Measurements from ENCODE around the gene PIK3CA.

PIK3CA gene

GRCh38 chr3:179179979-179180759, 32.0 kb downstream of the PIK3CA start:
- Histone ChIP-seq H3K4me3 (ENCODE audit: low read depth, low read length) (no peak overlapping the region), H3K9me3 (ENCODE audit: control insufficient read depth, insufficient read depth, low read depth, low read length) (no peaks in the 10 kb centered on the region), H3K4me1 (ENCODE audit: control insufficient read depth, insufficient read depth, low read length) (peaks cover 42% of the 10 kb centered on the region), H3K27ac (ENCODE audit: low read depth, low read length) (no peak overlapping the region), H3K9ac (ENCODE audit: low read length) (no peak overlapping the region), H3K36me3 (ENCODE audit: control insufficient read depth, insufficient read depth, low read length) (no peaks in the 10 kb centered on the region), H3K27me3 (ENCODE audit: control insufficient read depth, insufficient read depth, low read length) (no peaks in the 10 kb centered on the region)

GRCh38 chr3:179181021-179181472, 32.9 kb downstream of the PIK3CA start:
- Histone ChIP-seq H3K36me3 (ENCODE audit: control insufficient read depth, insufficient read depth, low read length) (no peaks in the 10 kb centered on the region), H3K4me3 (ENCODE audit: low read depth, low read length) (no peak overlapping the region), H3K27me3 (ENCODE audit: control insufficient read depth, insufficient read depth, low read length) (no peaks in the 10 kb centered on the region), H3K27ac (ENCODE audit: low read depth, low read length) (no peak overlapping the region), H3K9me3 (ENCODE audit: control insufficient read depth, insufficient read depth, low read depth, low read length) (no peaks in the 10 kb centered on the region), H3K4me1 (ENCODE audit: control insufficient read depth, insufficient read depth, low read length) (peaks cover 34% of the 10 kb centered on the region), H3K9ac (ENCODE audit: low read length) (no peak overlapping the region)

GRCh38 chr3:179181993-179182551, 33.9 kb downstream of the PIK3CA start:
- peak overlapping the region; percentile 4; the same call in 1 of the 2 replicates for H3K27ac ChIP-seq (ENCODE audit: low read depth, low read length)
- H3K9ac ChIP-seq (ENCODE audit: low read length): no peak overlapping the region
- H3K9me3 ChIP-seq (ENCODE audit: control insufficient read depth, insufficient read depth, low read depth, low read length): no peaks in the 10 kb centered on the region
- peaks cover 31% of the 10 kb centered on the region for H3K4me1 ChIP-seq (ENCODE audit: control insufficient read depth, insufficient read depth, low read length)
- no peaks in the 10 kb centered on the region for H3K36me3 ChIP-seq (ENCODE audit: control insufficient read depth, insufficient read depth, low read length)
- H3K27me3 ChIP-seq (ENCODE audit: control insufficient read depth, insufficient read depth, low read length): no peaks in the 10 kb centered on the region
- no peak overlapping the region for H3K4me3 ChIP-seq (ENCODE audit: low read depth, low read length)

- Histone ChIP-seq H3K27me3 (ENCODE audit: control insufficient read depth, insufficient read depth, low read length) (no peaks in the 10 kb centered on the region), H3K4me3 (ENCODE audit: low read depth, low read length) (no peak overlapping the region), H3K9me3 (ENCODE audit: control insufficient read depth, insufficient read depth, low read depth, low read length) (no peaks in the 10 kb centered on the region), H3K9ac (ENCODE audit: low read length) (no peak overlapping the region), H3K4me1 (ENCODE audit: control insufficient read depth, insufficient read depth, low read length) (peaks cover 31% of the 10 kb centered on the region), H3K27ac (ENCODE audit: low read depth, low read length) (no peak overlapping the region), H3K36me3 (ENCODE audit: control insufficient read depth, insufficient read depth, low read length) (no peaks in the 10 kb centered on the region)
These were observed 34.7 kb downstream of the PIK3CA start for GRCh38 chr3:179182902-179183301.

GRCh38 chr3:179184826-179185225, 36.7 kb downstream of the PIK3CA start:
- no peak overlapping the region for H3K4me3 ChIP-seq (ENCODE audit: low read depth, low read length)
- H3K27me3 ChIP-seq (ENCODE audit: control insufficient read depth, insufficient read depth, low read length): no peaks in the 10 kb centered on the region
- H3K4me1 ChIP-seq (ENCODE audit: control insufficient read depth, insufficient read depth, low read length): peaks cover 26% of the 10 kb centered on the region
- no peak overlapping the region for H3K9ac ChIP-seq (ENCODE audit: low read length)
- H3K27ac ChIP-seq (ENCODE audit: low read depth, low read length): no peak overlapping the region
- no peaks in the 10 kb centered on the region for H3K9me3 ChIP-seq (ENCODE audit: control insufficient read depth, insufficient read depth, low read depth, low read length)
- no peaks in the 10 kb centered on the region for H3K36me3 ChIP-seq (ENCODE audit: control insufficient read depth, insufficient read depth, low read length)

- H3K27me3 ChIP-seq (ENCODE audit: control insufficient read depth, insufficient read depth, low read length): no peaks in the 10 kb centered on the region
- peaks cover 25% of the 10 kb centered on the region for H3K4me1 ChIP-seq (ENCODE audit: control insufficient read depth, insufficient read depth, low read length)
These were observed 38.3 kb downstream of the PIK3CA start for GRCh38 chr3:179186426-179186825.

GRCh38 chr3:179189759-179190158, 41.6 kb downstream of the PIK3CA start:
- Histone ChIP-seq H3K27me3 (ENCODE audit: control insufficient read depth, insufficient read depth, low read length) (no peaks in the 10 kb centered on the region), H3K9me3 (ENCODE audit: control insufficient read depth, insufficient read depth, low read depth, low read length) (no peaks in the 10 kb centered on the region), H3K9ac (ENCODE audit: low read length) (no peak overlapping the region), H3K27ac (ENCODE audit: low read depth, low read length) (peak overlapping the region; percentile 60; the same call in 1 of the 2 replicates), H3K4me3 (ENCODE audit: low read depth, low read length) (no peak overlapping the region), H3K36me3 (ENCODE audit: control insufficient read depth, insufficient read depth, low read length) (no peaks in the 10 kb centered on the region), H3K4me1 (ENCODE audit: control insufficient read depth, insufficient read depth, low read length) (peaks cover 22% of the 10 kb centered on the region)

More at GRCh38 chr3:179186426-179186825, 38.3 kb downstream of the PIK3CA start:
- H3K4me3 ChIP-seq (ENCODE audit: low read depth, low read length): no peak overlapping the region
- H3K9me3 ChIP-seq (ENCODE audit: control insufficient read depth, insufficient read depth, low read depth, low read length): no peaks in the 10 kb centered on the region
- H3K27ac ChIP-seq (ENCODE audit: low read depth, low read length): no peak overlapping the region
- H3K9ac ChIP-seq (ENCODE audit: low read length): no peak overlapping the region
- H3K36me3 ChIP-seq (ENCODE audit: control insufficient read depth, insufficient read depth, low read length): no peaks in the 10 kb centered on the region

GRCh38 chr3:179190581-179190980, 42.4 kb downstream of the PIK3CA start:
- Histone ChIP-seq H3K4me3 (ENCODE audit: low read depth, low read length) (no peak overlapping the region), H3K27ac (ENCODE audit: low read depth, low read length) (peak overlapping the region; percentile 60; the same call in 1 of the 2 replicates), H3K36me3 (ENCODE audit: control insufficient read depth, insufficient read depth, low read length) (no peaks in the 10 kb centered on the region), H3K27me3 (ENCODE audit: control insufficient read depth, insufficient read depth, low read length) (no peaks in the 10 kb centered on the region), H3K9me3 (ENCODE audit: control insufficient read depth, insufficient read depth, low read depth, low read length) (no peaks in the 10 kb centered on the region), H3K9ac (ENCODE audit: low read length) (no peak overlapping the region), H3K4me1 (ENCODE audit: control insufficient read depth, insufficient read depth, low read length) (peaks cover 28% of the 10 kb centered on the region)

- H3K9me3 ChIP-seq (ENCODE audit: control insufficient read depth, insufficient read depth, low read depth, low read length): no peaks in the 10 kb centered on the region
- H3K4me1 ChIP-seq (ENCODE audit: control insufficient read depth, insufficient read depth, low read length): peaks cover 41% of the 10 kb centered on the region
- H3K9ac ChIP-seq (ENCODE audit: low read length): no peak overlapping the region
- H3K27ac ChIP-seq (ENCODE audit: low read depth, low read length): no peak overlapping the region
- H3K27me3 ChIP-seq (ENCODE audit: control insufficient read depth, insufficient read depth, low read length): no peaks in the 10 kb centered on the region
- H3K36me3 ChIP-seq (ENCODE audit: control insufficient read depth, insufficient read depth, low read length): no peaks in the 10 kb centered on the region
- no peak overlapping the region for H3K4me3 ChIP-seq (ENCODE audit: low read depth, low read length)
These were observed 44.4 kb downstream of the PIK3CA start for GRCh38 chr3:179192542-179192941.

- Histone ChIP-seq H3K9ac (ENCODE audit: low read length) (no peak overlapping the region), H3K9me3 (ENCODE audit: control insufficient read depth, insufficient read depth, low read depth, low read length) (no peaks in the 10 kb centered on the region), H3K4me3 (ENCODE audit: low read depth, low read length) (no peak overlapping the region), H3K27ac (ENCODE audit: low read depth, low read length) (no peak overlapping the region), H3K36me3 (ENCODE audit: control insufficient read depth, insufficient read depth, low read length) (peaks cover 4% of the 10 kb centered on the region), H3K27me3 (ENCODE audit: control insufficient read depth, insufficient read depth, low read length) (no peaks in the 10 kb centered on the region), H3K4me1 (ENCODE audit: control insufficient read depth, insufficient read depth, low read length) (peaks cover 35% of the 10 kb centered on the region)
These were observed 46.8 kb downstream of the PIK3CA start for GRCh38 chr3:179194931-179195330.

- no peak overlapping the region for H3K4me3 ChIP-seq (ENCODE audit: low read depth, low read length)
- H3K36me3 ChIP-seq (ENCODE audit: control insufficient read depth, insufficient read depth, low read length): peaks cover 4% of the 10 kb centered on the region
- H3K9me3 ChIP-seq (ENCODE audit: control insufficient read depth, insufficient read depth, low read depth, low read length): no peaks in the 10 kb centered on the region
- H3K9ac ChIP-seq (ENCODE audit: low read length): no peak overlapping the region
- no peak overlapping the region for H3K27ac ChIP-seq (ENCODE audit: low read depth, low read length)
- no peaks in the 10 kb centered on the region for H3K27me3 ChIP-seq (ENCODE audit: control insufficient read depth, insufficient read depth, low read length)
- peaks cover 23% of the 10 kb centered on the region for H3K4me1 ChIP-seq (ENCODE audit: control insufficient read depth, insufficient read depth, low read length)
These were observed 47.9 kb downstream of the PIK3CA start for GRCh38 chr3:179196098-179196497.
